Muscle of leg (tissue), 11 donors: ENCODE measurements around the gene FZR1. TPM values are rescaled to one million over a fixed set of nuclear protein-coding genes. Genes with fewer than 3 reads are reported as not detected.

Source experiments
- DNase-seq: peaks from one replicate; pipeline ENCODE4 v3.0.0; 2013
- H3K27ac ChIP-seq: one replicate; pipeline ENCODE4 v1.5.1; 2013; ENCODE audit warnings: mild to moderate bottlenecking, low read length, control low read depth
- H3K27me3 ChIP-seq: one replicate; pipeline ENCODE4 v1.6.1; 2013; ENCODE audit warnings: low read length; ENCODE audit not compliant: control insufficient read depth, insufficient read depth
- H3K36me3 ChIP-seq: one replicate; pipeline ENCODE4 v1.6.1; 2013; ENCODE audit warnings: low read length; ENCODE audit not compliant: control insufficient read depth, insufficient read depth
- H3K4me1 ChIP-seq: one replicate; pipeline ENCODE4 v1.6.1; 2013; ENCODE audit warnings: low read length; ENCODE audit not compliant: control insufficient read depth, insufficient read depth
- H3K4me3 ChIP-seq: one replicate; pipeline ENCODE4 v1.5.1; 2013; ENCODE audit warnings: low read length, control low read depth
- H3K9me3 ChIP-seq: replicated peaks from 2 replicates; pipeline ENCODE4 v1.6.1; 2013; ENCODE audit warnings: low read depth, low read length; ENCODE audit not compliant: control insufficient read depth
- WGBS: methylation state at CpG from one replicate; pipeline ENCODE4 v1.1.5; 2013; ENCODE audit warnings: missing lambda C conversion rate; ENCODE audit not compliant: insufficient coverage; 5-methylcytosine and 5-hydroxymethylcytosine counted together
- polyA plus RNA-seq, 8 donors: library from polyadenylated mRNA; unstranded; fragments of 120-200 nt; gene quantifications; one replicate each; pipeline versions ENCODE4 v1.2.1 to v1.2.3, GENCODE V29; 2013; ENCODE audit warnings: inconsistent platforms in 1 of 8, low replicate concordance in 1 of 8; ENCODE audit not compliant: insufficient read length in 8 of 8, insufficient read depth in 1 of 8
- total RNA-seq: library from RNA; stranded (reverse); fragments of 120-200 nt; gene quantifications from one replicate; pipeline ENCODE4 v1.2.4, GENCODE V29; 2013

FZR1 gene
- total and polyA plus RNA-seq, 9 donors = 20.8 to 47.3 (median 31.1) TPM

DNA sequence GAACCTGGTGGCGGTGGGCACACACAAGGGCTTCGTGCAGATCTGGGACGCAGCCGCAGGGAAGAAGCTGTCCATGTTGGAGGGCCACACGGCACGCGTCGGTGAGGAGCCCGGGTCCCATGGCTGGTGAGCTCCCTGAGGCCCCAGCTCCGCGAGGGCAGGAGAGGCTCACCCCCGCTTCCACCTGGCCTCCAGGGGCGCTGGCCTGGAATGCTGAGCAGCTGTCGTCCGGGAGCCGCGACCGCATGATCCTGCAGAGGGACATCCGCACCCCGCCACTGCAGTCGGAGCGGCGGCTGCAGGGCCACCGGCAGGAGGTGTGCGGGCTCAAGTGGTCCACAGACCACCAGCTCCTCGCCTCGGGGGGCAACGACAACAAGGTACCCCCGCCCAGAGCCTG is 25.6 kb downstream of the FZR1 start:
- no peak for DNase-seq
- no peak overlapping the region for H3K4me3 ChIP-seq
- 88% methylated on average over 28 of the region's 29 CpGs for WGBS
- no peaks in the 10 kb centered on the region for H3K9me3 ChIP-seq
- peaks cover 4% of the 10 kb centered on the region for H3K4me1 ChIP-seq
- no peak overlapping the region for H3K27ac ChIP-seq
- H3K27me3 ChIP-seq = no peaks in the 10 kb centered on the region
- peaks cover 74% of the 10 kb centered on the region for H3K36me3 ChIP-seq

- no peak overlapping the region for H3K4me3 ChIP-seq
- H3K36me3 ChIP-seq = peaks cover 68% of the 10 kb centered on the region
- 88% methylated on average over 32 of the region's 33 CpGs for WGBS
Observed at GRCh38 chr19:3532154-3532786, 26.2 kb downstream of the FZR1 start.

DNA sequence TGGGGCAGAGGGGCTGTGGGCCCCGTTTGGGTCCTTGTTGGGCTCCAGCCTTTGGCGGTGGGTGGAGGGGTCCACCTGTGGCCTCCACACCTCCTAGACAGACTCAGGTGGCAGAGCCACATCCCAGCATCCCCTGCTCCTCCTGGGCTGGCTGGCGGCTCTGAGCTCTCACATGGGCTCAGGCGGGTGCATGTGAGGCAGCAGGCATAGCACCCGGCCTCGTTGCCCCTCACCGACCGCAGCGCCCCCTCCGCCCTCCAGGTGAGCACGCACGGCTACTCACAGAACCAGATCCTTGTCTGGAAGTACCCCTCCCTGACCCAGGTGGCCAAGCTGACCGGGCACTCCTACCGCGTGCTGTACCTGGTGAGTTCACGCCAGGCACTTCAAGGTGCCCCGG is 26.9 kb downstream of the FZR1 start:
- no peaks in the 10 kb centered on the region for H3K27me3 ChIP-seq
- no peaks in the 10 kb centered on the region for H3K9me3 ChIP-seq
- no peak for DNase-seq
- H3K4me1 ChIP-seq = peaks cover 9% of the 10 kb centered on the region
- H3K27ac ChIP-seq = no peak overlapping the region
- WGBS = 86% methylated on average over 15 of the region's 17 CpGs
- no peak overlapping the region for H3K4me3 ChIP-seq
- peaks cover 63% of the 10 kb centered on the region for H3K36me3 ChIP-seq

More at GRCh38 chr19:3532154-3532786, 26.2 kb downstream of the FZR1 start:
- H3K27me3 ChIP-seq = no peaks in the 10 kb centered on the region
- H3K9me3 ChIP-seq = no peaks in the 10 kb centered on the region
- no peak for DNase-seq
- H3K4me1 ChIP-seq = peaks cover 9% of the 10 kb centered on the region
- no peak overlapping the region for H3K27ac ChIP-seq

- peaks cover 9% of the 10 kb centered on the region for H3K4me1 ChIP-seq
- H3K9me3 ChIP-seq = no peaks in the 10 kb centered on the region
- no peak for DNase-seq
- no peak overlapping the region for H3K4me3 ChIP-seq
- H3K36me3 ChIP-seq = peaks cover 64% of the 10 kb centered on the region
- 71% methylated on average over 11 of the region's 12 CpGs for WGBS
- no peak overlapping the region for H3K27ac ChIP-seq
- no peaks in the 10 kb centered on the region for H3K27me3 ChIP-seq
Observed at GRCh38 chr19:3533563-3534216, 27.6 kb downstream of the FZR1 start.

- no peaks in the 10 kb centered on the region for H3K9me3 ChIP-seq
- H3K27me3 ChIP-seq = no peaks in the 10 kb centered on the region
- H3K4me3 ChIP-seq = no peak overlapping the region
- peaks cover 9% of the 10 kb centered on the region for H3K4me1 ChIP-seq
- no peak for DNase-seq
- WGBS = 85% methylated on average over 37 of the region's 38 CpGs
- H3K36me3 ChIP-seq = peaks cover 72% of the 10 kb centered on the region
- H3K27ac ChIP-seq = no peak overlapping the region
Observed at GRCh38 chr19:3534375-3535234, 28.5 kb downstream of the FZR1 start.

DNA sequence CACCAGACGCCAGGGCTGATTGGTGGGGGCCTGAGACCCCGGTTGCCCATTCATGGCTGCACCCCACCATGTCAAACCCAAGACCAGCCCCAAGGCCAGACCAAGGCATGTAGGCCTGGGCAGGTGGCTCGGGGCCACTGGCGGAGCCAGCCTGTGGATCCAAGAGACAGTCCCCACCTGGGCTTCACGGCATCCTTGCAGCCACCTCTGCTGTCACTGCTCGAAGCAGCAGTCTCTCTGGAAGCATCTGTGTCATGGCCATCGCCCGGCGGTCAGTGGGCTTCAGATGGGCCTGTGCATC is 29.1 kb downstream of the FZR1 start:
- no peak for DNase-seq
- Histone ChIP-seq H3K36me3 (peaks cover 74% of the 10 kb centered on the region), H3K27me3 (no peaks in the 10 kb centered on the region), H3K4me3 (no peak overlapping the region), H3K27ac (no peak overlapping the region), H3K4me1 (peaks cover 9% of the 10 kb centered on the region), H3K9me3 (no peaks in the 10 kb centered on the region)
- 89% methylated on average over 9 of the region's 9 CpGs for WGBS

GRCh38 chr19:3535563-3535965 is 29.5 kb downstream of the FZR1 start:
- WGBS = 96% methylated on average over 9 of the region's 14 CpGs
- peaks cover 74% of the 10 kb centered on the region for H3K36me3 ChIP-seq
- no peak for DNase-seq

GRCh38 chr19:3535981-3536380 is 29.9 kb downstream of the FZR1 start:
- 81% methylated on average over 5 of the region's 10 CpGs for WGBS
- DNase-seq = no peak
- H3K36me3 ChIP-seq = peaks cover 72% of the 10 kb centered on the region
- H3K4me3 ChIP-seq = no peak overlapping the region
- H3K27me3 ChIP-seq = no peaks in the 10 kb centered on the region
- no peaks in the 10 kb centered on the region for H3K9me3 ChIP-seq
- no peak overlapping the region for H3K27ac ChIP-seq
- peaks cover 9% of the 10 kb centered on the region for H3K4me1 ChIP-seq

More at GRCh38 chr19:3535563-3535965, 29.5 kb downstream of the FZR1 start:
- Histone ChIP-seq H3K9me3 (no peaks in the 10 kb centered on the region), H3K4me1 (peaks cover 9% of the 10 kb centered on the region), H3K27ac (no peak overlapping the region), H3K27me3 (no peaks in the 10 kb centered on the region), H3K4me3 (no peak overlapping the region)

- peak; percentile 65 for DNase-seq
- Histone ChIP-seq H3K27me3 (no peaks in the 10 kb centered on the region), H3K27ac (no peak overlapping the region), H3K9me3 (no peaks in the 10 kb centered on the region), H3K4me1 (peaks cover 9% of the 10 kb centered on the region), H3K36me3 (peaks cover 66% of the 10 kb centered on the region), H3K4me3 (no peak overlapping the region)
- 57% methylated on average over 27 of the region's 27 CpGs for WGBS
Observed at GRCh38 chr19:3536429-3537100, 30.5 kb downstream of the FZR1 start.

- no peak for DNase-seq
- H3K27ac ChIP-seq = no peak overlapping the region
- H3K36me3 ChIP-seq = peaks cover 62% of the 10 kb centered on the region
Observed at GRCh38 chr19:3537101-3537437, 31.0 kb downstream of the FZR1 start.

More at GRCh38 chr19:3537101-3537437, 31.0 kb downstream of the FZR1 start:
- peaks cover 9% of the 10 kb centered on the region for H3K4me1 ChIP-seq
- 51% methylated on average over 12 of the region's 13 CpGs for WGBS
- H3K27me3 ChIP-seq = no peaks in the 10 kb centered on the region
- no peak overlapping the region for H3K4me3 ChIP-seq
- no peaks in the 10 kb centered on the region for H3K9me3 ChIP-seq
